GM21381 (cell line): ENCODE measurements around the gene GGT5.
"Not testable (repeated sequence)": the region's sequence is repeated elsewhere in the genome, so short reads cannot be mapped to it uniquely, and the experiment has no call there.

Experiments used
- ATAC-seq: cut with Tn5 transposase; IDR thresholded peaks from one replicate; pipeline ENCODE4 v1.9.1; 2021; ENCODE audit warnings: mild to moderate bottlenecking, moderate library complexity; ENCODE audit not compliant: unreplicated experiment

Gene GGT5

DNA sequence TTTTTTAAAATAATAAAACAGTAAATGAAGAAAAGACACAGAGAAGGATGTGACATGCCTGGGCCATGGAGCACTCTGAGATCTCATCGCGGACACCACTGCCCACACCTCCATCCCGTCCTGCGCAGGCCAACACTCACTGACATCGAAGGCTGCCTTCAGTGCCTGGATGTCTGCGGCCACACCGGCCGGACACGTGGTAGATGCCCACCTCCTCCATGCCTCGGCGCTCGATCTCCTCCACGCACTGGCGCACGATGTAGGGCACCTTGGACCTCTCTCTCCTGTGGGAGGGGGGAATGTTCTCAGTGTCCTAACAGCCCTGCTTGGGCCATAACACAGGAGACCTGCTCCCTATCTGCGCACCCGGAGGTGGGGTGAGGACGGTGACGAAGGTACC lies 18.6 kb upstream of the GGT5 start:
- not testable (repeated sequence) for ATAC-seq

DNA sequence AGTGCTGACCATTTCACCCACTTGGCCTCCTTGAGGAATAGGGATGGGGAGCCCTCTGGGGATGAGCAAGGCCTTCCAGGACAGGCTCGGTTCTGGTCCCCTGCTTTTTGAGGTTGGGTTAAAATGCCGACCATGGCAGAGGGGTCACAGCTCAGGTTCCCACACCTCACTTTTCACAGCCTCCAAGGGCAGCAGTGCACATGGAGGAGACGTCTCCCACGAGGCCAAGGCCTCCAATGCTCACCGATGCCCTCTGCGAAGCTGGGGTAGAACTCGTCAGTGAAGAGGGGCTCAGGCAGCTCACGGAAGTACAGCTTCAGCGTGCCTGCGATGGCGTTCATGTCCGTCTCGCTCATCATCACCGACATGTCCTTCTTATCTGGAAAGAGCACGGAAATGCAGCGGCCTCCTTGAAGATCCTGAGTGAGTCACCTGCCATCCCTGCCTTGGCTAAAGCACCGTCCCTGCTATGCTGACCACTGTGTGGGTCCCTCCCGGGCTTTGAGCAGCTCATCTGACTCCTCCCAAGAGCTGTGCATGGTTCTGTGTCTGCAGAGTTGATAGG lies 17.4 kb upstream of the GGT5 start:
- not testable (repeated sequence) for ATAC-seq

DNA sequence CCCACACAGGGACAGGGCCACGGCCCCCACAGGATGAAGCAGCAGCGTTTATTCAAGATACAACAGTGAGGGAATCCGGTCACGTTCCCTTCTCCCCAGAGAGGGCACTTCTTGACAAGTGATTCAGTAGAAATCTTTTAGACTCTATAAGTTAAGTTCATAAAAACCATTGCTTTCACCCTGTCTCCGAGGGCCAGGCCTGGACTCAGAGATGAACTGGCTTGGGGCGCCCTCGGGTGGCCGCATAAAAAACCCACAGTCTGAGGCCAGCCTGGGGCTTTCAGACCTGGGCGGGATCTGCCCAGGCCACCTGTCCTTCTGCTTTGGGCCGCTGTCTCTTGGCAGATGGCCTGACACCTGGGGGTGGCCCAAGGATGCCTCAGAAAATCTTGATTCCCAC lies 14.6 kb upstream of the GGT5 start:
- not testable (repeated sequence) for ATAC-seq

DNA sequence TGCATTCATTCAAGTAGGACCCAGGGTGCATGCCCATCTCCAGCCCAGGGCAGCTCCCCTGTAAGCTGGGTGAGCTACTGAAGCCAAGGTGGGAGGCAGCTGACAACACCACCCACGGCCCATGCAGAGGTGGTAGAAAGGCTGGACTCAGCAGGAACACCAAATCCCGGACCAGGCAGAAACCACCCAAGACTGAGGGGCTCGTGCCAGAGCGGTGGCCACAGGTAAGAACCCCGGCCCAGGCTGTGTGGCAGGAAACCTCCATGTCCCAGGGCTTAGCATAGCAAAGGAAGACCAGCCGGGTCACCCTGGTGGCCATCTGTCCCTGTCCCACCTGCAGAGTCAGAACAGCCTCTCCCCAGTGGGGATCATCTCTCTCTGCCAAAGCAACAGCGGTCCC lies 11.9 kb upstream of the GGT5 start:
- not testable (repeated sequence) for ATAC-seq

DNA sequence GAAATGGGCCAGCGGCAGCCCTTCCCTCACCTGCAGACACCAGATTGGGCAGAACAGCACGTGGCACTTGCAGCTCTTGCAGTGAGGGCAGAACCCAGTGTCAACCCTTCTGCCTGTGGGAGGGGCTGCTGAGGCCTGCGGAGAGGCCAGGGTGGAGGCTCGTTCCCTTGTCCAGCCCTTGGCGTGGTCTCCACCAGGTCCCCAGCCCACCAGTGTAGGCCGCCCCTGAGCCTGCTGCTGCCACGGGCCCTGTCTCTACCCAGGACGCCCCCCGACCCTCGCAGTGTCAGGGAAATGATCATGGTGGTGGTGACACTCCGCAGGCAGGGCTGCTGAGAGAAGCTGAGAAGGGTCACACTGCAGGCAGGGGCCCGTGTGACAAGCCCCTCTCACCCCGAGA lies 11.3 kb upstream of the GGT5 start:
- not testable (repeated sequence) for ATAC-seq

DNA sequence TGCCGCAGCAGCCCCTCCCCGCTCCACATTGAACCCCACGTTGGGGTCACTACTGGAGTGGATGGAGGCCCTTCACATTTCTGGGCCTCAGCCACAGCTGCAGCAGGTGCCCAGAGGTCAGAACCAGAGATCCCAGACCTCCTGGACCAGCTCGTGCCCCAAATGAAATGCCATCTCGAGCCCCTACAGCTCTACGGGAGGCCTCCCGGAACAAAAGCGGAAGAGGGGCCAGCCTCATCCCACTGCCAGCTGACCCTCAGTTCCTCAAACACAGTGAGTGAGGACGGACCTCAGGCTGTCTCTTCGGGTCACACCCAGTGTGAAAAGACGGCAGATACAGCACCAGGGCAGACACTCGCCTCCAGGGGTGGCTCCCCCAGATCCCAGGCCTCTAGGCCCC lies 8.2 kb upstream of the GGT5 start:
- not testable (repeated sequence) for ATAC-seq

DNA sequence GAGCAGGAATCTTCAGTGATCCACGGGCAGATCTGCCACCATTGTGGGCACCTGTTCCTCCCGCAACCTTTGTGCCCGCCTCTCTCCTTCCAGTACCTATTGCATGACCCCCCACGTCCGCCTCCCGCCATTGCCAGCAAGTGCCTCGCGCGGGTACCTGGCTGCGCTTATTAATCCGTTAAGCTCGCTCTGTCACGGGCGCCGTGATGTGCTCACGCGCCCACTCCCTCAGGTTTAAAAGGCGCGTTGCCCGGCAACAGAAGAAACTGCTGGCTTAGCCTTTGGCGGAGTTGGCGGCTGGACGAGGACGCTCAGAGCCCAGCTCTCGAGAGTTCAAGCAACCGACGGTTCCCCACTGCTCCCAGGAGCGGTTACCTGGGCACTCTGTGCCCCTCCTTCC lies 6.4 kb upstream of the GGT5 start:
- not testable (repeated sequence) for ATAC-seq

DNA sequence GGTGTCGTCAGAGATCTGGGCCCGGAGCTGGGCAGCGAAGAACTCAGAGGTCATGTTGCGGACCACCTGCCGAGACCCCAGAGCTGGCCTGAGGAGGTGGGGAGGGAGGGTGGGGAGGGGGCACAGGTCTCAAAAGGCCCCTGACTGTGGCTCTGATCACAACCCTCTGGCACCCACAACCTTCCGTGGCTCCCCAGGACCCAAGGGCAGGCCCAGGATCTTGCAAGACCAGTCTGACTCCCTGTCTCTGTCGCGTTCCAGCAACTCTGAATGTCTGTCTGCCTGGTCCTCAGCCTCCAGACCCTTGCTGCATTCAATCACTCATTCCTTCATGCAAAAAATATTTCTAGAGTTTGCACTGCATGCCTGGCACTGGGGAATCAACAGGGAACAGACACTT lies 4.5 kb upstream of the GGT5 start:
- not testable (repeated sequence) for ATAC-seq

DNA sequence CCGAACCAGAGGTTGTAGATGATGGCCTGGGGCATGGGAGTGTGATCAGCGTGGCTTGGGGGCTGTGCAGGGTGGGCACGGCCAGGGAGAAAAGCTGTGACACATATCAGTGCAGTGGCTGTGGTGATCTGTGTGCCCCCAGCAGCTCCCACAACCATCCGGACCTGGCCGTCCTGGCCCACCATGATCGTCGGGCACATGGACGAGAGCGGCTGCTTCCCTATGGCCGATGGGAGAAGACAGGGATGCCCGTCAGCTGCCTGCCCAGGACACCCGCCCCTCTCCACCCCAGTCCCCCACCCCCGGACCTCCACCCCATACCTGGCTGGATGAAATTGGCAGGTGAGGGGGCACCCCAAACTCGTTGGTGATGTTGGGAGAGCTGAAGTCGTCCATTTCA lies 3.7 kb upstream of the GGT5 start:
- ATAC-seq, result not testable (repeated sequence)

DNA sequence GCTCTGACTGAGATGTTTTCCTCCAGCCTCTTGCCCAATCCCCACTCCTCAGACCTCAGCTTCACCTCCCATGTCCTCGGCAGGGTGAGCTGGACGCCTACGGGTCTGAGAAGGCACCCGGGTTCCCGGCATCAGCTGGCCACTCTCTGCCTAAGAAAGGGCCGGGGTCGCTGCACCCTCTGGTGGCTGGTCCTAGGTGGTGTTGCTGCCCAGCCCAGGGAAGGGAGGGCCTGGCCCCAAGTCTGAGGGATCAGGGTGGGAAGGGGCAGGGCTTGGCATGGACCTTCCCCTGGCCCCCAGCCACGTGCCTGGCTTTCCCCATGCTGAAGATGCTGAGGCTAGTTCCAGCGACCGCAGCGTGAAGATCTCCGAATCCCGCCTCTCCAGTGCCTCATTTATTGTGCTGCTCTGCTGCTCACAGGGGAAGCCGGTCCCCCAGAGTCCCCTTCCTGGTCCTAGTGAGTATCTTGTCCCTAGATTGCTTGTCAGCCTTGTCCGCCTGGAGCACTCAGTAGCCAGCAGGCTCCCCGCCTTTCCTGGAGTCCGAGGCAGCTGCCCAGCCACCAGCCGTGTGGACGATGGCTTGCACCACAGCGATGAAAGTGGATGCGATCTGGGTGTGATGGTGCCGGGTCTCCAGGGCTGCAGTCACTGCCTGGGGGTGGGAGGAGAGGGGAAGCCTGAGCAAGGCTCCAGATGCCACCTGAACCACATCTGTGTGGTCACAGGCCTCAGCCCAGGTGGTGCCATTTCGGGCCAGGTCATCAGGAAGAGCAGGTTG lies 2.9 kb upstream of the GGT5 start:
- ATAC-seq, result no peak

DNA sequence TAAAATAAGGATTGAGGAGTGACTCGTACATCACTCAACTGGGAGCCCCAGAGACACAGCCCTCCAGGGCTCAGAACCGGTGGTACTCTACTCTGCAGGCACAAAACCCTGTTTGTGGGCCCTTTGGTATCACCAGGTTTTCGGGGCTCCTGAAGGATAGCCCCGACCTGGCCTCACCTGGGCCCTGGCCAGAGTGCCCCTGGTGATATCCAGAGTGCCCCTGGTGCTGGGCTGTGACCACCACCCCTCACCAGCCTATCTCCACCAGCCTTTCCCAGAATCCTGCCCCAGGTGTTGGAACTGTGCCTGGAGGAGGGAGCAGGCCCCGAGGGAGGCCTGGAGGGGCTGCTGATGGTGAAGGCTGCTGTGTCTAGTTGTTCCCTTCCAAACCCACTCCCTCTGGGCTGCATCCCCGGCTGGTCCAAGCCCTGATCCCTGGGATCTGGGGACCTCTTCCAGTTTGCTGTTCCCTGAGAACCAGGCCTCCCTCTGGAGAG lies 2.2 kb upstream of the GGT5 start:
- ATAC-seq, result no peak

DNA sequence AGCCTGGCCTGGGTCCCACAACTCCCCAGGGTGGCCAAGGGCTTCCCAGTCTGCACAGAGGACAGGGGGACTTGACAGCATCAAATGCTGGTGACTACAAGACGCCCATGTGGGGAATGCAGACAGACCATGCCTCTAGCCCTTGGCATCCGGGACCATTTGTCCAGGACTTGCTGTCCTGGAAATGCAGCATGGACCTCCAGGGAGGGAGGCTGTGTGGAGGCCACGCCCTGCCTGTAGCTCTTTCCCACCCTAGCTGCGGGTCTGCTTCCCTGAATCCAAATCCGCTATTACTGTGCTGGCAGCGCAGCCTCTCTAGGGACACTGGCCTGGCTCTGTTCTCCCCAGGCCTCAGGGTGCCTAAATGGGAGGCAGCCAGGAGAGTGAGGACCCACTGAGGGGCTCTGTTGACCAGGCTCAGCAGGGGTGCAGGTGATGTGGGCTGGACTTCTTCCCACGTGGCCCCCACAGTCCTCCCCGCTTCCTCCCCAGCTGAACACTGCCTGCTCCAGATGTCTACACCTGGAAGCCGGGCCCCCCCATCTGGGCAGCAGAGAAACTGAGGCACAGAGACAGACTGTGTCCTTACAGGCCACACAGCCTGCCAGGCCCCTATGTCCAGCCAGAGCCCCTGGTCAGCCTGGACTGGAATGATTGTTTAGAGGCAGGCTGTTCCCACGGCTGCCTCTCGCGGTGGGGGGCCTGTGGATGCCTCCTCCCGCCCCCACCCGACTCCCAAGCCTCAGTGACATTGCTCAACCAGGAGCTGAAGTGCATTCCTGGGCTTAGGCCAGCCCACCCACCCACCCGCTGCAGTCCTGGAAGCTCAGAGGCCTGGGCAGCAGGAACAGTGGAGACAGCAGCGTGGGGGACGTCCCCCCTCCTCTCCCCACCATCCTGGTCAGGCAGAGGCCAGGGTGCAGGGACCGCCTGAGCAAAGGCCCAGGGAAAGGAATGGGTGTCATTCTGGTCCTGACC lies 991 bp upstream of the GGT5 start:
- not testable (repeated sequence) for ATAC-seq

DNA sequence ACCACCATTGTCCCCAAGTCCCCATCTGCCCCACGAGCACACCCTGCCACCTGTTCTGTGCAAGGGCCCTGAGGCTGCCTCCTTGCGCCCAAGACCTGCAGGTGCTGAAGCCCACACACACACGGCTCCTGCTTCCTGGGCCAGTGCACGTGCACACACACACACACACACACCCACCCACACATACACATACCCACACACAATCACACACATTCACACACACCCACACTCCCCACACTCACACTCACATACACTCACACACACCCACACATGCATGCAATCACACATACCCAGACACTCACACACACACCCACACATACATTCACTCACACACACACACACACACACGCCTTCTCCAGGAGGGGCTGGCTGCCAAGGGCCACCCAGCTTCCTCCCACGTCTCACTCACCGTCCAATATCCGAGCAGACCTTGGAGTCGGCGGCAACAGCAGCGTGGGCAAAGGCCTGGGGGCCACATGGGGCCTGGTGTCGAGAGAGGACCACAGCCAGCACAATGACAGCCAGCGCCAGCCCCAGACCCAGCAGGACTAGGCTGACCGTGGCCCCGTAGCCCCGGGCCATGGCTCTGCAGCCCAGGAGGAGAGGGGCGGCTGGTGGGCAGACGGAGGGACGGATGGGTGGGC lies 616 bp downstream of the GGT5 start:
- no peak for ATAC-seq

DNA sequence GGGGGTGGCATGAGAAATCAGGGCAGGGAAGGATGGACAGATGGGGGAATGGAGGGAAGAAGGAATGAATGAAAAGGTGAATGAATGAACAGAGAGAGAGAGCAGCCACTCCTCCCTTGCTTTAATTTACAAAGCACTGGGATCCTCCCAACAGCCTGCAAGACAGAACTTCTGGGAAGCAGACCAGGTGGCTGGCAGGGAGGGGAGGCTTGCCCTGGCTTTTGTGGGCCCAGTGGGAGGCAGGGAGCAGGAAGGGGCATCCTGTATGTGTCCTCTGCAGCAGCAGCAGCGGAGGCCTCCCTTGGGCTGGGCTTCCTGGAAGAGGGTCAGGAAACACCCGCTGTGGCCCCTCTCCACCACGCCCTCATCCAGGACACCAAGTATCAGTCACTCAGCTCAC lies 1.5 kb downstream of the GGT5 start:
- ATAC-seq, result not testable (repeated sequence)

DNA sequence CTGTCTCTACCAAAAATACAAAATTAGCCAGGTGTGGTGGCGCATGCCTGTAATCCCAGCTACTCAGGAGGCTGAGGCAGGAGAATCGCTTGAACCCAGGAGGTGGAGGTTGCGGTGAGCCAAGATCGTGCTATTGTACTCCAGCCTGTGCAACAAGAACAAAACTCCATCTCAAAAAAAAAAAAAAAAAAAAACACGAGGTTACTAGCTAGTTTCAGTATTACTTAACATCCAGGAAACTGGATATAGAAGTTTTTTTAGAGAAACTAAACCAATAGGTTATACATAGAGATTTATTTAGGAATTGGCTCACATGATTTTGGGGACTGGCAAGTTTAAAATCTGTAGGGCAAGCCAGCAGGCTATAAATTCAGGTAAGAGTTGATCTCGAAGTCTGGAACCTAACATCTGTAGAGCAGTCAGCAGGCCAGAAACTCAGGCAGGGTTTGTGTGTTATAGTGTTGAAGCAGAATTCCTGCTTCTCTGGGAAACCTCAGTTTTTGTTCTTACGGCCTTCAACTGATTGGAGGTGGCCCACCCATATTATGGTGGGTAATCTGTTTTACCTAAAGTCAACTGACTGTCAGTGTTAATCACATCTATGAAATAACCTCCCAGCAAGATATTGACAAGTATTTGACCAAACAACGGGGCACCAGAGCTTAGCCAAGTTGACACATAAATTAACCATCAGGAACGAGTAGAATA lies 3.7 kb downstream of the GGT5 start:
- ATAC-seq, result not testable (repeated sequence)

DNA sequence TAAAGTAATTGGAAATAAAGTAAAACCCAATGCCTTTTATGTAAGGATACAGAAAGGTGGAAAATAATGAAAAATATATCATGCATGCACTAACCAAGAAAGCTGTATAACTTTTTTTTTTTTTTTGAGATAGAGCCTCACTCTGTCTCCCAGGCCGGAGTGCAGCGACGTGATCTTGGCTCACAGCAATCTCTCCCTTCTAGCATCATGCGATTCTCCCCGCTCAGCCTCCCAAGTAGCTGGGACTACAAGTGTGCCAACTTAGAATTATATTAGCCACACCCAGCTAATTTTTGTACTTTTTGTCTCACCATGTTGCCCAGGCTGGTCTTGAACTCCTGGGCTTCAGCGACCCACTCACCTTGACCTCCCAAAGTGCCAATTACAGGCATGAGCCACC lies 4.5 kb downstream of the GGT5 start:
- ATAC-seq, result no peak

DNA sequence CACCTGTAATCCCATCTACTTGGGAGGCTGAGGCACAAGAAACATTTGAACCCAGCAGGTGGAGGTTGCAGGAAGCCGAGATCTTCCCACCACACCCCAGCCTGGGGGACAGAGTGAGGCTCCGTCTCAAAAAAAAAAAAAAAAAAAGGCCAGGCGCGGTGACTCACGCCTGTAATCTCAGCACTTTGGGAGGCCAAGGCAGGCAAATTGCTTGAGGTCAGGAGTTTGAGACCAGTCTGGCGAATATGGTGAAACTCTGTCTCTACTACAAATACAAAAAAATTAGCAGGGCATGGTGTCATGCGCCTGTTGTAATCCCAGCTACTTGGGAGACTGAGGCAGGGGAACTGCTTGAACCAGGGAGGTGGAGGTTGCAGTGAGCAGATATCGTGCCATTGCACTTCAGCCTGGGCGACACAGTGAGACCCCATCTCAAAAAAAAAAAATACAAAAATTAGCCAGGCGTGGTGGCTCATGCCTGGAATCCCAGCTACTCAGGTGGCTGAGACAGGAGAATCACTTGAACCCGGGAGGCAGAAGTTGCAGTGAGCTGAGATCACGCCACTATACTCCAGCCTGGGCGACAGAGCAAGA lies 6.7 kb downstream of the GGT5 start:
- not testable (repeated sequence) for ATAC-seq

DNA sequence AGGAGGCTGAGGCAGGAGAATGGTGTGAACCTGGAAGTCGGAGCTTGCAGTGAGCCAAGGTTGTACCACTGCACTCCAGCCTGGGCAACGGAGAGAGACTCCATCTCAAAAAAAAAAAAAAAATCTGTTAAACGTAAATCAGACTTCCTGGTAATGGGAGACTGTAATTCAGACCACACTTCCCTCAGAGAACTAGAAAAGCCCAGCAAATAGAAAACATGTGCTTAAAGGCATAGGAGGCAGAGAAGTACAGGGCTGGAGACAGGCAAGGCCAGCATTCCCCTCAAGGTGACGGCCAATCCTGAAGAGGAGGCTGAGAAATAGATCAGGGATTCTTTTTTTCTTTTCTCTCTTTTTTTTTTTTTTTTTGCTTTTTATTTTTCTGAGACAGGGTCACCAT lies 8.2 kb downstream of the GGT5 start:
- no peak for ATAC-seq

DNA sequence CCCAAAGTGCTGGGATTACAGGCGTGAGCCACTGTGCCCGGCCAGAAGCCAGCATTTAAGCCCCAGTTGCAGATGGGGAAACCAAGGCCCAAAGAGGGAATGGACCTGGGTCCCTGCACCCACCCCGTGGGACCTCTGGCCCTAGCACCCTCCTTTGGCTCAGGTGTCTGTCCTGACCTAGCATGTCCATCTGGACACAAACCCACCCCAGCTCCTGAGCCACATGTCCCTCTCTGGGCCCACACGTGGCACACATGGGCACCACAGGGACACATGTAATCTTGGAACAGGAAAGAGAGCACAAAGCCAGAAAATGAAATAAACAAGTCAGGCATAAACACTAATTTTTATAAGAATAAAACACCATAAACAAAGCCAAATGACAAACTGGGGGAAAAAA lies 9.6 kb downstream of the GGT5 start:
- ATAC-seq, result no peak

DNA sequence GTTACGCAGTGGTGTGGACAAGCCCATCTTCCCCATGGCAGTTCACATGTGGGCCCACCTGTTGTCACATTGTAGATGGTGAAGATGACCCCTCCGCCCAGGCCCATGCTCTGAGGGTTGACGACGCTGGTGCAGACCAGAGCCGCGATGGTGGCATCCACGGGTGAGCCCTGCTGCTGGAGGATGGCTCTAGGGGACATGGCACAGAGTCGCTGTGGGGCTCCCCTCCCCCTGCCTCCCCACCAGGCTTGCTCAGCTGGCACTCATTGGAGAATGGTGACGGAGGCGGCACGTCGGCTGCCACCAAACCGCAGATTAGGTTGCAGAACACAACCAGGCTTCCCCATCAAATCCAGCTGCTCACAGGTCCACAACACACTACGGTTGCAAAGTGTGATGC lies 11.1 kb downstream of the GGT5 start:
- no peak for ATAC-seq
